GM12891 (cell line): Measurements from ENCODE around the gene MRRF.

Experiments
- POLR2A ChIP-seq: IDR thresholded peaks from 2 replicates; pipeline ENCODE4 v1.6.1; 2011; ENCODE audit warnings: low read depth, low read length, control low read depth
- POLR2AphosphoS5 ChIP-seq: IDR thresholded peaks from 2 replicates; pipeline ENCODE4 v1.6.1; 2011; ENCODE audit warnings: low read depth, low read length, control low read depth

- peak; percentile 90 for TF ChIP-seq POLR2A
- TF ChIP-seq POLR2AphosphoS5 = peak; percentile 89
Measured at GRCh38 chr9:122264360-122265148, at the start of gene MRRF, which contains the start of gene RBM18.
